Natural killer cell (primary cell): ENCODE measurements around the gene TMEM17. TPM values are rescaled to one million over a fixed set of nuclear protein-coding genes. Genes with fewer than 3 reads are reported as not detected.

Experiments used
- ATAC-seq, 3 donors: fragments of 150-1000 bp in 2 of 3; fragments of 200-7000 bp in 1 of 3; cut with Tn5 transposase; 1 replicate in 1 of 3; 2 replicates in 2 of 3; pipeline ENCODE4 v1.10.0; 2021; ENCODE audit warnings: mild to moderate bottlenecking in 2 of 3, moderate library complexity in 2 of 3
- DNase-seq, 2 donors: peaks; one replicate each; pipeline versions ENCODE4 v3.0.0 to v3.0.0-alpha.2; 2013 to 2021; ENCODE audit warnings: mixed read lengths in 1 of 2
- H3K27ac ChIP-seq: one replicate; pipeline ENCODE4 v1.5.1; 2013; ENCODE audit warnings: mild to moderate bottlenecking, low read length
- H3K27me3 ChIP-seq: one replicate; pipeline ENCODE4 v1.6.1; 2013; ENCODE audit warnings: low read length; ENCODE audit not compliant: control insufficient read depth, insufficient read depth
- H3K36me3 ChIP-seq: one replicate; pipeline ENCODE4 v1.6.1; 2013; ENCODE audit warnings: low read length; ENCODE audit not compliant: control insufficient read depth, insufficient read depth
- H3K4me1 ChIP-seq: one replicate; pipeline ENCODE4 v1.6.1; 2013; ENCODE audit warnings: low read length; ENCODE audit not compliant: control insufficient read depth, insufficient read depth
- H3K4me3 ChIP-seq: one replicate; pipeline ENCODE4 v1.5.1; 2013; ENCODE audit warnings: low read length
- H3K9me3 ChIP-seq: one replicate; pipeline ENCODE4 v1.6.1; 2013; ENCODE audit warnings: low read length; ENCODE audit not compliant: control insufficient read depth, insufficient read depth
- H3K27ac Mint-ChIP-seq, 2 donors: one replicate each; pipeline ENCODE4 v1.8.0; 2022; ENCODE audit warnings: mild to moderate bottlenecking in 2 of 2, mixed read lengths in 2 of 2, moderate library complexity in 1 of 2
- H3K27me3 Mint-ChIP-seq, 2 donors: one replicate each; pipeline ENCODE4 v1.8.0; 2022; ENCODE audit warnings: low read depth in 2 of 2, mixed read lengths in 2 of 2
- H3K36me3 Mint-ChIP-seq: one replicate; pipeline ENCODE4 v1.8.0; 2022; ENCODE audit warnings: mixed read lengths
- H3K4me1 Mint-ChIP-seq, 2 donors: one replicate each; pipeline ENCODE4 v1.8.0; 2022; ENCODE audit warnings: mixed read lengths in 2 of 2
- H3K4me3 Mint-ChIP-seq: one replicate; pipeline ENCODE4 v1.8.0; 2022; ENCODE audit warnings: mild to moderate bottlenecking, moderate library complexity, mixed read lengths
- H3K9me3 Mint-ChIP-seq, 2 donors: one replicate each; pipeline ENCODE4 v1.8.0; 2022; ENCODE audit warnings: mixed read lengths in 2 of 2
- CTCF ChIP-seq: fragments of 200-600 bp; IDR thresholded peaks from one replicate; pipeline ENCODE4 v1.8.0; 2022; ENCODE audit warnings: antibody characterized with exemption
- WGBS: methylation state at CpG from one replicate; pipeline ENCODE4 v1.1.7; 2013; ENCODE audit warnings: missing lambda C conversion rate; ENCODE audit not compliant: insufficient coverage; 5-methylcytosine and 5-hydroxymethylcytosine counted together
- intact Hi-C: fragments of 100-400 bp; cut with micrococcal nuclease; formaldehyde crosslinking; loops from one replicate; pipeline ENCODE4 v1.14.2; 2022
- total RNA-seq, 4 donors: library from RNA; stranded (reverse); fragments of 120-200 nt in 1 of 4; gene quantifications; one replicate each; pipeline versions ENCODE4 v1.2.3 to v1.2.4, GENCODE V29; 2013 to 2022

TMEM17 gene
- total RNA-seq, 3 donors from 2014 or later (not counting 1 experiment from before 2014, with no cell fraction given) = 0.18 TPM; not detected in 2

DNA sequence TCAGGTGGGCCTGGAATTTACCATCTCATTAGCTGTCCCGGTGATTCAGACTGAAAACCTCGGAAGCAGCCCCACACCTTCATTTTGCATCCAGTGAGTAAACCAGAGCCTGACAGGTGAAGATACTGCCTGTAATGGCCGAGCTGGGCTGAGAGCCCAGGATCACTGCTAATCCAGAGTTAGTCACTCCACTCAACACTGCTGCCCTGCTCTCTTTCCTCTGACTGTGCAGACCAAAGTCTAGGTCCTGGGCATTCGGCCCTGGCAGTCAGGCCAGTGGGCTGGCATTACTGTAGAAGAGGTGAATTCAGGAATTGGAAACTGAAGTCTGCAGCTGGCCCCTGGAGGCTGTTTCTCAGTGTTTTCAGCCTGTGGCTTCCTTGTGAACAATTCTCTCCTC is 44.3 kb downstream of the TMEM17 start:
- no peak overlapping the region for H3K4me3 Mint-ChIP-seq
- H3K9me3 Mint-ChIP-seq = no peaks in the 10 kb centered on the region
- ATAC-seq (no peak), DNase-seq (no peak)
- H3K27me3 Mint-ChIP-seq = no peaks in the 10 kb centered on the region
- no peak overlapping the region for H3K4me3 ChIP-seq
- no peaks in the 10 kb centered on the region for H3K9me3 ChIP-seq
- H3K27ac Mint-ChIP-seq = no peak overlapping the region
- H3K36me3 ChIP-seq = no peaks in the 10 kb centered on the region
- H3K4me1 Mint-ChIP-seq = peaks cover 0 to 6% of the 10 kb centered on the region in 2 donors
- WGBS = 83% methylated on average over 4 of the region's 4 CpGs
- intact Hi-C loops = no loop called here
- H3K4me1 ChIP-seq = peaks cover 7% of the 10 kb centered on the region
- no peaks in the 10 kb centered on the region for H3K27me3 ChIP-seq
- TF ChIP-seq CTCF = no peak
- H3K27ac ChIP-seq = no peak overlapping the region
- no peaks in the 10 kb centered on the region for H3K36me3 Mint-ChIP-seq

DNA sequence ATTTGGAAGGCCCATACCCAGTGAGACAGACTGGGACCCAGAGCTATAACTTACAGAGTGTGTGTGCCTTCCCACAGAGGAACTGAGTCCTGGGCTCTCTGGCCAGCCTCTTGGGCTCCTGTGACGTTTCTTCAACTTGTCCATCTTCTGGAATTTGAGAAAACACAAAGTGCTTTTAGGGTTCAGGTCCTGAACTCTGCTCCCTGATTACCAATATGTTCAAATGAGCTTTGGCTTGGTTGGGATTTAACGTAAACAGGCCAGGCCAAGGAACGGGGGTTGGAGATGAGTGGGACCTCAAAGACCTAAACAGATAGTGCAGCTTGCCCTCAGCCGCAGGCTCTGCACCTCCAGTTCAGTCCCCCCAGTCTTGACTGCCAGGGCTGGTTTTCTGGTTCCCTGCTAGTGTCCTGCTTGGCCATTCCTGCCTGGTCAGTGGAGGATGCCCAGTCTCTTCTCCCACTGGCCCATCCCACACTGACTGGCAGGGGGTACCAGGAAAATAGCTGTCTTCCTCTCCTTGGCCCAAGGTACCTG is 44.9 kb downstream of the TMEM17 start:
- Histone ChIP-seq H3K4me3 (no peak overlapping the region), H3K27me3 (peaks cover 3% of the 10 kb centered on the region), H3K9me3 (no peaks in the 10 kb centered on the region), H3K36me3 (no peaks in the 10 kb centered on the region), H3K4me1 (peaks cover 9% of the 10 kb centered on the region), H3K27ac (no peak overlapping the region)
- ATAC-seq (no peak), DNase-seq (no peak)
- H3K4me3 Mint-ChIP-seq = no peak overlapping the region
- intact Hi-C loops = no loop called here
- H3K36me3 Mint-ChIP-seq = no peaks in the 10 kb centered on the region
- H3K9me3 Mint-ChIP-seq = no peaks in the 10 kb centered on the region
- peaks cover 0 to 6% of the 10 kb centered on the region in 2 donors for H3K4me1 Mint-ChIP-seq
- WGBS = 86% methylated on average over 4 of the region's 4 CpGs
- no peak overlapping the region for H3K27ac Mint-ChIP-seq
- TF ChIP-seq CTCF = no peak
- H3K27me3 Mint-ChIP-seq = peaks cover 0 to 3% of the 10 kb centered on the region in 2 donors

- Histone ChIP-seq H3K36me3 (no peaks in the 10 kb centered on the region), H3K4me1 (peaks cover 9% of the 10 kb centered on the region), H3K4me3 (no peak overlapping the region), H3K27me3 (peaks cover 3% of the 10 kb centered on the region), H3K9me3 (no peaks in the 10 kb centered on the region), H3K27ac (no peak overlapping the region)
- no peaks in the 10 kb centered on the region for H3K9me3 Mint-ChIP-seq
- DNase-seq (no peak), ATAC-seq (no peak)
- intact Hi-C loops = no loop called here
- peaks cover 0 to 7% of the 10 kb centered on the region in 2 donors for H3K27me3 Mint-ChIP-seq
- WGBS = 72% methylated on average over 5 of the region's 5 CpGs
- no peak for TF ChIP-seq CTCF
- H3K4me3 Mint-ChIP-seq = no peak overlapping the region
- H3K27ac Mint-ChIP-seq = no peak overlapping the region
- H3K4me1 Mint-ChIP-seq = peaks cover 0 to 6% of the 10 kb centered on the region in 2 donors
- no peaks in the 10 kb centered on the region for H3K36me3 Mint-ChIP-seq
These were observed 45.8 kb downstream of the TMEM17 start for GRCh38 chr2:62460175-62460574.

DNA sequence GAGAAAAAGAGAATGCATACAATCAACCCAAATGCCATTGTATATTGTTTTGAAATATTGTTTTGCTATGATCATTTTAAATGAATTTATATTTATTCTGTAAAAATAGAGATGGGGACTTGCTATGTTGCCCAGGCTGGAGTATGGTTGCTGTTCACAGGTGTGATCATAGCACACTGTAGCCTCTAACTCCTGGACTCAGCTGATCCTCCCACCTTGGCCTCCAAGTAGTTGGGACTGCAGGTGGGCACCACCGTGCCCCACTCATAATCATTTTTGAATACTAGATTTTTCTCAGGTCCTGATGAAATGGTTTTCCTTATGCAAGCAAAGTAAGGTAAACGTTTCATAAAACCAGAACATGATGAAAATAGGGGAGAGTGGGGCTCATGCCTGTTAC is 46.3 kb downstream of the TMEM17 start:
- no peak for ATAC-seq
- peaks cover 9% of the 10 kb centered on the region for H3K4me1 ChIP-seq
- no peaks in the 10 kb centered on the region for H3K36me3 ChIP-seq
- no peaks in the 10 kb centered on the region for H3K9me3 Mint-ChIP-seq
- DNase-seq = no peak
- no peak overlapping the region for H3K4me3 ChIP-seq
- no peak overlapping the region for H3K27ac Mint-ChIP-seq
- no peaks in the 10 kb centered on the region for H3K36me3 Mint-ChIP-seq
- peaks cover 0 to 7% of the 10 kb centered on the region in 2 donors for H3K27me3 Mint-ChIP-seq
- H3K4me3 Mint-ChIP-seq = no peak overlapping the region
- H3K27me3 ChIP-seq = peaks cover 3% of the 10 kb centered on the region
- no peaks in the 10 kb centered on the region for H3K9me3 ChIP-seq
- no peak overlapping the region for H3K27ac ChIP-seq
- TF ChIP-seq CTCF = no peak
- WGBS = no CpG with 5 or more reads among the region's 2 CpGs
- peaks cover 0 to 6% of the 10 kb centered on the region in 2 donors for H3K4me1 Mint-ChIP-seq
- intact Hi-C loops = loop anchor here (10.0 kb wide), 3 partner anchors 965 to 1085 kb away; no protein-coding TSS in a partner anchor
